H1 (cell line): Measurements from ENCODE around the gene PRADC1. TPM values are rescaled to one million over a fixed set of nuclear protein-coding genes. Genes with fewer than 3 reads are reported as not detected.

Source experiments
- CTCF ChIA-PET: fragments of 300-600 bp; sonication (Branson Sonifier 250); formaldehyde crosslinking; loops from one replicate; lab custom pipeline; 2021; ENCODE audit not compliant: partially characterized antibody; lab: Charles Lee
- POLR2A ChIA-PET: fragments of 300-600 bp; sonication (Branson Sonifier 250); formaldehyde crosslinking; loops from one replicate; lab custom pipeline; 2021; ENCODE audit warnings: inconsistent platforms; ENCODE audit not compliant: partially characterized antibody; lab: Charles Lee
- DNase-seq, 2 experiments: peaks; one replicate each; pipeline versions ENCODE4 v3.0.0 to v3.0.0-alpha.2; 2010 to 2022; ENCODE audit warnings: low spot score in 2 of 2, low read depth in 1 of 2, mixed read lengths in 1 of 2
- FAIRE-seq: peaks from 2 replicates; lab custom pipeline; 2011; peaks lifted over from hg19 to GRCh38; lab: Jason Lieb, UNC
- H2AFZ ChIP-seq: 2 replicates; pipeline ENCODE4 v1.8.1; 2012; ENCODE audit warnings: low read length, inconsistent platforms
- H2AK5ac ChIP-seq: 2 replicates; pipeline ENCODE4 v1.6.1; 2013; ENCODE audit warnings: low read depth, low read length
- H2BK120ac ChIP-seq: replicated peaks from 2 replicates; pipeline ENCODE3; 2013; ENCODE audit warnings: low read depth, low read length, inconsistent platforms
- H2BK12ac ChIP-seq: 2 replicates; pipeline ENCODE4 v1.6.1; 2013; ENCODE audit warnings: low read depth, low read length
- H2BK15ac ChIP-seq: 2 replicates; pipeline ENCODE4 v1.6.1; 2013; ENCODE audit warnings: low read length
- H2BK20ac ChIP-seq: 2 replicates; pipeline ENCODE4 v1.6.1; 2013; ENCODE audit warnings: low read length
- H2BK5ac ChIP-seq: 2 replicates; pipeline ENCODE4 v1.6.1; 2013; ENCODE audit warnings: low read depth, low read length
- H3K14ac ChIP-seq: 2 replicates; pipeline ENCODE4 v1.6.1; 2013; ENCODE audit warnings: inconsistent platforms; ENCODE audit not compliant: insufficient read length
- H3K18ac ChIP-seq: 2 replicates; pipeline ENCODE4 v1.6.1; 2013; ENCODE audit warnings: low read length; ENCODE audit errors: extremely low read depth
- H3K23ac ChIP-seq: 2 replicates; pipeline ENCODE4 v1.6.1; 2013; ENCODE audit warnings: inconsistent platforms; ENCODE audit not compliant: insufficient read length
- H3K23me2 ChIP-seq: 2 replicates; pipeline ENCODE4 v1.6.1; 2013; ENCODE audit warnings: low read depth, low read length
- H3K27ac ChIP-seq: 2 replicates; pipeline ENCODE4 v1.6.1; 2011; ENCODE audit warnings: low read depth, low read length, inconsistent platforms
- H3K27me3 ChIP-seq, 4 experiments: replicated peaks in 1 of 4; 1 replicate in 1 of 4; 2 replicates in 3 of 4; pipeline versions ENCODE4 v1.6.1 to v1.8.1; 2011 to 2013; ENCODE audit warnings: low read length in 3 of 4, mild to moderate bottlenecking in 3 of 4, inconsistent platforms in 2 of 4, mixed read lengths in 2 of 4, moderate library complexity in 1 of 4; ENCODE audit not compliant: control insufficient read depth in 3 of 4, insufficient read depth in 3 of 4; ENCODE audit errors: extremely low read depth in 1 of 4
- H3K36me3 ChIP-seq, 4 experiments: 2 replicates each; pipeline versions ENCODE4 v1.6.1 to v1.8.1; 2011 to 2013; ENCODE audit warnings: mild to moderate bottlenecking in 4 of 4, low read length in 3 of 4, moderate library complexity in 2 of 4, control low read depth in 1 of 4, inconsistent platforms in 1 of 4; ENCODE audit not compliant: insufficient read depth in 4 of 4, control insufficient read depth in 2 of 4
- H3K4ac ChIP-seq: replicated peaks from 2 replicates; pipeline ENCODE3; 2013; ENCODE audit warnings: low read length, low read depth, mixed read lengths, inconsistent platforms; ENCODE audit not compliant: insufficient read length
- H3K4me1 ChIP-seq, 4 experiments: replicated peaks in 1 of 4; 1 replicate in 1 of 4; 2 replicates in 3 of 4; pipeline versions ENCODE4 v1.6.1 to v1.8.1; 2011 to 2013; ENCODE audit warnings: low read length in 3 of 4, inconsistent platforms in 2 of 4, mixed read lengths in 1 of 4; ENCODE audit not compliant: insufficient read depth in 4 of 4, control insufficient read depth in 3 of 4
- H3K4me2 ChIP-seq, 2 experiments: 2 replicates each; pipeline versions ENCODE4 v1.6.1 to v1.8.1; 2011 to 2013; ENCODE audit warnings: low read depth in 2 of 2, low read length in 2 of 2, control low read depth in 1 of 2, inconsistent platforms in 1 of 2, mild to moderate bottlenecking in 1 of 2; ENCODE audit not compliant: insufficient read depth in 1 of 2
- H3K4me3 ChIP-seq, 4 experiments: fragments of 200-600, 300-600 bp in 1 of 4; sonication (generic), shearing (Covaris generic), sonication (Bioruptor Twin) in 1 of 4; 2 replicates each; pipeline versions ENCODE4 v1.5.1 to v1.8.1; 2011 to 2016; ENCODE audit warnings: low read length in 4 of 4, low read depth in 3 of 4, control low read depth in 2 of 4, inconsistent platforms in 2 of 4, mild to moderate bottlenecking in 2 of 4, mixed read lengths in 1 of 4, moderate library complexity in 1 of 4; ENCODE audit not compliant: insufficient read depth in 2 of 4; ENCODE audit errors: extremely low read depth in 1 of 4
- H3K56ac ChIP-seq: replicated peaks from 2 replicates; pipeline ENCODE3; 2013; ENCODE audit warnings: low read depth, mild to moderate bottlenecking, mixed read lengths, low read length, inconsistent platforms; ENCODE audit not compliant: insufficient read length
- H3K79me1 ChIP-seq: 2 replicates; pipeline ENCODE4 v1.6.1; 2013; ENCODE audit warnings: low read depth, low read length, control low read depth
- H3K79me2 ChIP-seq, 2 experiments: 2 replicates each; pipeline versions ENCODE4 v1.6.1 to v1.8.1; 2012 to 2013; ENCODE audit warnings: low read length in 2 of 2, mild to moderate bottlenecking in 2 of 2, inconsistent platforms in 1 of 2; ENCODE audit not compliant: insufficient read depth in 2 of 2, control insufficient read depth in 1 of 2
- H3K9ac ChIP-seq, 4 experiments: replicated peaks in 1 of 4; 1 replicate in 1 of 4; 2 replicates in 3 of 4; pipeline versions ENCODE4 v1.6.1 to v1.8.1; 2011 to 2013; ENCODE audit warnings: low read depth in 3 of 4, low read length in 3 of 4, control low read depth in 2 of 4, mild to moderate bottlenecking in 2 of 4, moderate library complexity in 2 of 4, inconsistent platforms in 1 of 4; ENCODE audit errors: extremely low read depth in 1 of 4
- H3K9me3 ChIP-seq, 2 experiments: 2 replicates each; pipeline versions ENCODE4 v1.6.1 to v1.8.1; 2012 to 2013; ENCODE audit warnings: mild to moderate bottlenecking in 2 of 2, moderate library complexity in 2 of 2, control low read depth in 1 of 2, inconsistent platforms in 1 of 2, low read depth in 1 of 2, low read length in 1 of 2, mixed read lengths in 1 of 2; ENCODE audit not compliant: insufficient read depth in 2 of 2
- H4K20me1 ChIP-seq, 2 experiments: replicated peaks in 1 of 2; 2 replicates each; pipeline versions ENCODE3 to v1.8.1; 2011 to 2013; ENCODE audit warnings: inconsistent platforms in 2 of 2, low read length in 2 of 2, mild to moderate bottlenecking in 1 of 2; ENCODE audit not compliant: insufficient read depth in 2 of 2, control insufficient read depth in 1 of 2
- H4K5ac ChIP-seq: 2 replicates; pipeline ENCODE4 v1.6.1; 2013; ENCODE audit warnings: low read length, low read depth, mixed read lengths, inconsistent platforms; ENCODE audit not compliant: insufficient read length
- H4K8ac ChIP-seq: 2 replicates; pipeline ENCODE4 v1.8.0; 2013; ENCODE audit warnings: mild to moderate bottlenecking, moderate library complexity, low read length, inconsistent platforms; ENCODE audit not compliant: insufficient read depth; ENCODE audit errors: extremely low read depth
- H4K91ac ChIP-seq: replicated peaks from 2 replicates; pipeline ENCODE3; 2013; ENCODE audit warnings: low read length, mixed read lengths, inconsistent platforms; ENCODE audit not compliant: insufficient read length
- HDAC6 ChIP-seq: IDR thresholded peaks from one replicate; pipeline ENCODE4 v1.7.1; 2012; ENCODE audit warnings: low read depth, mild to moderate bottlenecking, inconsistent platforms, low read length, moderate library complexity
- POLR2A ChIP-seq, 2 experiments: IDR thresholded peaks; 1 replicate in 1 of 2; 2 replicates in 1 of 2; pipeline ENCODE4 v1.6.1; 2011; ENCODE audit warnings: low read depth in 2 of 2, low read length in 2 of 2, mild to moderate bottlenecking in 2 of 2; ENCODE audit errors: control extremely low read depth in 1 of 2
- WGBS, 2 experiments: shearing (Covaris generic) in 1 of 2; methylation state at CpG; one replicate each; pipeline versions ENCODE4 v1.1.6 to v1.1.7; 2013 to 2015; ENCODE audit warnings: low lambda C conversion rate in 2 of 2, mixed read lengths in 2 of 2, inconsistent platforms in 1 of 2, low coverage in 1 of 2, missing lambda C conversion rate in 1 of 2; ENCODE audit not compliant: insufficient replicate concordance in 2 of 2, insufficient coverage in 1 of 2, insufficient read length in 1 of 2; ENCODE audit errors: extremely low coverage in 1 of 2, missing lambda C conversion rate in 1 of 2; 5-methylcytosine and 5-hydroxymethylcytosine counted together
- polyA plus RNA-seq, 7 experiments: library from polyadenylated mRNA; depleted of rRNA in 3 of 7; stranded (reverse) in 5 of 7; unstranded in 2 of 7; fragments of >200 nt in 5 of 7; fragments of 200-250 nt in 2 of 7; gene quantifications; 1 replicate in 5 of 7; 2 replicates in 1 of 7; 4 replicates in 1 of 7; pipeline versions ENCODE4 v1.2.1 to v1.2.3, GENCODE V29; 2011 to 2013; ENCODE audit warnings: missing spikeins in 2 of 7, mixed read lengths in 2 of 7
- total RNA-seq: library from RNA; stranded (reverse); fragmentation: NEBNext Ultra II Directional; extraction: Animal tissue kit (Norgen Biotek cat#: 25700); gene quantifications from 2 replicates; pipeline ENCODE4 v1.2.1, GENCODE V29; 2021

The PRADC1 gene
- total and polyA plus RNA-seq, 2 of the 8 experiments (the other 6 are each of a cell fraction or from before 2014, with no cell fraction given) = 8.9 to 13.1 TPM

- Histone ChIP-seq H2BK120ac (no peak overlapping the region), H3K36me3 (peaks cover 11 to 40% (median 20%) of the 10 kb centered on the region in 4 experiments; a peak in 7 of 8 replicates), H2BK5ac (peak overlapping the region; percentile 21; the same call in 1 of the 2 replicates), H2BK15ac (no peak overlapping the region), H2BK12ac (no peak overlapping the region), H3K18ac (no peak overlapping the region), H3K27ac (no peak overlapping the region), H4K20me1 (peaks cover 16 to 18% of the 10 kb centered on the region in 2 experiments), H3K23me2 (no peaks in the 10 kb centered on the region), H3K9me3 (no peaks in the 10 kb centered on the region), H2AFZ (no peak overlapping the region), H3K79me1 (no peaks in the 10 kb centered on the region), H3K79me2 (no peaks in the 10 kb centered on the region), H3K4me3 (no peak overlapping the region), H2AK5ac (no peak overlapping the region), H3K27me3 (no peaks in the 10 kb centered on the region), H4K5ac (no peak overlapping the region), H3K4ac (no peak overlapping the region), H3K23ac (no peak overlapping the region), H4K8ac (no peak overlapping the region), H3K9ac (no peak overlapping the region), H3K14ac (no peak overlapping the region), H4K91ac (no peak overlapping the region), H3K4me1 (peaks cover 0 to 12% (median 4%) of the 10 kb centered on the region in 4 experiments; a peak in 3 of 7 replicates), H2BK20ac (no peak overlapping the region), H3K56ac (no peak overlapping the region), H3K4me2 (no peak overlapping the region)
- FAIRE-seq (no peak), DNase-seq (no peak)
- ChIA-PET CTCF (interaction anchor here (1.2 to 7.0 kb wide), 11 partner anchors 12 to 100 kb away, joined by 3 to 51 read pairs (median 6); partner anchors contain the start of genes CCT7, EGR4, NOTO and PRADC1), POLR2A (interaction anchor here (1.1 to 5.1 kb wide), 10 partner anchors 10 to 43 kb away, joined by 3 to 53 read pairs (median 6); partner anchors contain the start of genes CCT7, FBXO41 and PRADC1)
- TF ChIP-seq HDAC6 = no peak
- TF ChIP-seq POLR2A (IDR thresholded peaks at IDR 0.05; ENCODE audit: control extremely low read depth in 1 of 2, low read depth in 2 of 2, low read length in 2 of 2) = 0 out of 3 replicates have a peak, but pooled peaks of 1 of the 2 experiments have one; percentile 37
- WGBS, 2 experiments = 53% methylated on average over 1 of the region's 1 CpG; no CpG with 5 or more reads in 1 of the 2 experiments
Measured at GRCh38 chr2:73256618-73256922, 23.5 kb upstream of the PRADC1 start.
